H1 (cell line): Measurements from ENCODE around the gene SCGB2B2.

Source experiments
- BACH1 ChIP-seq: IDR thresholded peaks from 2 replicates; pipeline ENCODE4 v1.6.1; 2012; ENCODE audit warnings: low read length, improper control_type of control experiment
- RAD21 ChIP-seq, 2 experiments: IDR thresholded peaks in 1 of 2; conservative IDR thresholded peaks in 1 of 2; 2 replicates each; pipeline ENCODE4 v1.6.1; 2011; ENCODE audit warnings: low read depth in 2 of 2, low read length in 2 of 2, improper control_type of control experiment in 1 of 2, inconsistent platforms in 1 of 2, mild to moderate bottlenecking in 1 of 2, moderate library complexity in 1 of 2
- SIRT6 ChIP-seq: IDR thresholded peaks from one replicate; pipeline ENCODE4 v1.7.1; 2012; ENCODE audit warnings: low read length, inconsistent platforms
- TAF1 ChIP-seq: IDR thresholded peaks from 2 replicates; pipeline ENCODE4 v1.6.1; 2011; ENCODE audit warnings: mild to moderate bottlenecking, low read depth, low read length

DNA sequence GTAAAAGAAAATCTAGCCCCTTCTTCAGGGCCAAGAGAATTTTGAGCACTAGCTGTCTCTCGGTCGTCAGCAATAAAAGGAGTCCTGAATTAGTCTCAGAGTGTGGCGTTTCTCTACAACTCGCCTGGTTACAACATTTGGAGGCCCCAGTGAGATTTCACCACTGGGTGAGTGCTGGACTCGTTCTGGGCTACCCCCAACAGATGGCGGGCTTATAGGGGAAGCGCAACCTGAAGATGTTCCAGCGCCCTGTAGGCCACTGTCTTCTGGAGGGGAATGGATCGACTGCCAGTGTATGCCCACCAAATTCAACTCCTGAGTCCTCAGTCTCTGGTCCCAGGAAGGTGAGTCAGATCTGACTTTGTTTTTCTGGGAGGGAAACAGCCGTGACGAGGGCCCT is 45.4 kb upstream of the SCGB2B2 start:
- TF ChIP-seq TAF1 (no peak), RAD21 (IDR thresholded peaks at IDR 0.05 in 1 of 2, conservative IDR thresholded peaks at IDR 0.05 in 1 of 2; ENCODE audit: low read depth in 2 of 2, low read length in 2 of 2) (no peak), BACH1 (no peak), SIRT6 (no peak)
